Omental fat pad (tissue), 4 donors: Measurements from ENCODE around the gene DDX52. TPM values are rescaled to one million over a fixed set of nuclear protein-coding genes. Genes with fewer than 3 reads are reported as not detected.
A peak's percentile ranks its signal among the peaks of the same experiment; 100 is the strongest.

Source experiments
- ATAC-seq: fragments of 150-250 bp; one replicate; pipeline ENCODE4 v1.9.1; 2016; ENCODE audit warnings: mild to moderate bottlenecking, moderate library complexity; ENCODE audit not compliant: low FRiP score
- DNase-seq: peaks from one replicate; pipeline ENCODE4 v3.0.0-alpha.2; 2019; ENCODE audit warnings: low spot score
- CTCF ChIP-seq, 3 donors: fragments of 450-650 bp; IDR thresholded peaks; one replicate each; pipeline ENCODE4 v1.5.1; 2016 to 2017; ENCODE audit warnings: antibody characterized with exemption in 3 of 3, mild to moderate bottlenecking in 3 of 3, moderate library complexity in 2 of 3
- total RNA-seq, 4 donors: library from RNA; depleted of rRNA; stranded (reverse); fragments of >200 nt; gene quantifications; one replicate each; pipeline ENCODE4 v1.1.0, GENCODE V29; 2016

Gene DDX52
- total RNA-seq, 4 donors from 2014 or later, result 13.1 to 23.9 (median 16.6) TPM

GRCh38 chr17:37592291-37592690, 51.0 kb downstream of the DDX52 start:
- no peak for DNase-seq
- ATAC-seq, result no peak
- TF ChIP-seq CTCF (IDR thresholded peaks at IDR 0.05), result no peak

- TF ChIP-seq CTCF (IDR thresholded peaks at IDR 0.05), result no peak
- ATAC-seq (no peak), DNase-seq (no peak)
Measured at GRCh38 chr17:37585066-37585465, 58.2 kb downstream of the DDX52 start.

GRCh38 chr17:37576281-37576680, 67.0 kb downstream of the DDX52 start:
- ATAC-seq (no peak), DNase-seq (no peak)
- no peak for TF ChIP-seq CTCF (IDR thresholded peaks at IDR 0.05)

- ATAC-seq (no peak), DNase-seq (no peak)
- TF ChIP-seq CTCF (IDR thresholded peaks at IDR 0.05), result no peak
Measured at GRCh38 chr17:37574427-37574826, 68.8 kb downstream of the DDX52 start.

GRCh38 chr17:37571674-37572073, 71.6 kb downstream of the DDX52 start:
- ATAC-seq, result no peak
- DNase-seq, result no peak
- TF ChIP-seq CTCF (IDR thresholded peaks at IDR 0.05), result no peak

- DNase-seq, result no peak
- ATAC-seq, result peak; percentile 71
- TF ChIP-seq CTCF (IDR thresholded peaks at IDR 0.05), result no peak
Measured at GRCh38 chr17:37570527-37571093, 72.6 kb downstream of the DDX52 start.

- DNase-seq (no peak), ATAC-seq (no peak)
- no peak for TF ChIP-seq CTCF (IDR thresholded peaks at IDR 0.05)
Measured at GRCh38 chr17:37568350-37569053, 74.7 kb downstream of the DDX52 start.
